NCI-H748 treated with DMSO at 0.1 percent for 48 hours (cell line): ENCODE results near the gene MLH1.

Experiments
- DNase-seq: peaks from one replicate; lab custom pipeline; 2025; lab: John Stamatoyannopoulos, UW

MLH1 gene

DNA sequence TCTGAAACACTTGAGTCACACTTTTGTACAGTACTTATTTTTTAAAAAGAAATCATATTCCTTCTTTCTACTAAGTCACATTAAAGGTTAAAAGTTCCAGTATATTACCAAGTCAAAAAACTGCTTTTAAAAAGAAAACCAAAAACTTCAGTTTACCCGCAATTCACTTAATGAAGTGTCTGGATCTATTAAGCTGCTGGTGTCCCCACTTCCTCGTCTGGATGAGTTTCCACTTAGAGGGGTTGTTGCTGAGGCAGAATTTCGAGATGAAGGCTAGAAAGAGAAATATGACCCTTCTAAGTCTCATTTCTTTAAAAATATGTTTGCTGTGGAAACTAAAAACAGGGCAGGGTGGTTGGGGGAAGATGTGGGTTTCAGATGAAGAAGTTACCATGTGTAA lies 101.3 kb downstream of the MLH1 start:
- no peak for DNase-seq

DNA sequence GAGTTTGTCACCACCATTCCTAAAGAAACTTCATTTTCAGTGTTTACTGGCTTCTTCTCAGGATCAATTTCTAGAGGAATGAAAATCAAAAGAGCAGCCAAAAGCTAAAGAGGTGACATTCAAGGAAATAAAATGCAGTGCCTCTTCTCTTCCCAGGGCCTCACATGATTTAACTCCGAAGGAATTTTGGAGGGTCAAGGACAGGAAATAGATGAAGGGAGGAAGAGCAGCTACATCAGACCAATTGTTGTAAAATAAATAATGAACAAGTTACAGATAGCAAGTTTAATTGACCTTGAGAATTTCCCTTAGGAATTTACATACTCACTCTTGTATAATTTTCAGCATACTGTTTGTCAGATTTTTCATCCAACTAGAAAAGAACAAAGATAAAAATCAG lies 103.0 kb downstream of the MLH1 start:
- no peak for DNase-seq

DNA sequence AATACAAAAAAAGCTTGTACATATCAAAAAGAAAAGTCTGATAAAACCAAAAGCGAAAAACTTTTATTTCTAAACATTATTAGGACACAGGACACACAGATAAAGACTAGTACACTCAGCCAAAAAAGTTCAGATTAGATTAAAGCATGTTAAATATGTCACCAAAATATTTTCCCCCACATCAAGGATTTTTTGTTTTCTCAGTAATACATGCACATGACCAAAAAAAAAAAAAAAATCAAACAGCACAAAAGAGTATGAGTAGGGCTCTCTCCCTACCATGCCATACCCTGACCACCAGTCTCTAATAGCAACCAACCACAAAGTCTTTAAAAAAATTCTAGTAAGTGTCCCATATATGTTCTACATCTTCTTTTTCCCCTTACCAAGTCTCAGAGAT lies 103.7 kb downstream of the MLH1 start:
- DNase-seq: no peak

DNA sequence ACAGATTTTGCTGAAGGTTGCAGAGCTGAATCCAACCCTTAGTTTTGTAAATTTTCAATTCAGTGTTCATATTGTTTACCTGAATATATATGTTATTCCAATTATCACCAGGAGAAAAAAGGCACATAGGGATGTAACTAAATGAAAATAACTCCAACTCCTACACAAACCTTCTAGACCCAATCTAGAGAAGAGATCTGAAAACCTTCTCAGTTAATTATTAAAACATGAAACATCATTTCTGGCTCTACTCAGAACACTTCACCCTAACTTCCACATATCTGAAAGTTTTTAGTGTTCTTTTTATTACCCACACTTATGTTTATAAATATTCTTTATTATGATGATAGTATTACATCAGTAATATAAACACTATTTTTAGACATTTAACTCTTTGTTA lies 104.5 kb downstream of the MLH1 start:
- no peak for DNase-seq

DNA sequence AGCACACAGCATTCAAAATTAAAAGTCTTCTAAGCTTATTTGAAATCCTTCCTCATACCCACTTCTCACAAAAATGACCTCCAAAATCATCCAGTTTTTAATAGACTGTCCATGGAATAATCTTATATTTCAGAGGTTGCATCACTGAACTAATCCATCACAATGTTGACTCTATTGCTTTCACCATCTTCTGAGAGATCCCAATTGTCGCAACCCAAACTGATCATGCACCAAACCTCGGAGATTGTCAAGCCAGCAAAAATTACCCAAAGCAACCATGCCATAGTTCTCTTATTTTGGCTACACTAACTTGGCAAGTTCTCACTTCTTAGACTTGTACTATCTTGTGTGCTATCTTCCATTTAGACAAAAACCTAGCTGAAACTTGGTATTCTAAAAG lies 105.6 kb downstream of the MLH1 start:
- DNase-seq: no peak

DNA sequence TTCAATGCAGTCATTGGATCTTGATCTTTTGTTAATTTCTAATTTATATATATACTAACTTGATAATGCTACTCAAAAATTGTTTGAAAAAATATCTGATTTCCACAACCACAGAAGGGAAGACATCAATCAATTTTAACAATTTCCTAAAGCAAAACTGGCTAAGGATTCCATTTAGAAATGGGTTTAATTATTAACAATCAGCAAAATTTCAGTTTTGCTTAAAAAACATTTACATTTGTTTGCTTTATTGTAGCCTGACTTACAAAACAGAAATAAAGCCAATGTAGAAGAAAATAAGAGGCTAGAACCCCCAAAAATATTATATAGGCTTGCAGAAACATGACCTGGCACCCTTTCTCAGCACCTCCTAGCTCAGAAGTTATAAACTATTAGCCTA lies 106.2 kb downstream of the MLH1 start:
- no peak for DNase-seq

DNA sequence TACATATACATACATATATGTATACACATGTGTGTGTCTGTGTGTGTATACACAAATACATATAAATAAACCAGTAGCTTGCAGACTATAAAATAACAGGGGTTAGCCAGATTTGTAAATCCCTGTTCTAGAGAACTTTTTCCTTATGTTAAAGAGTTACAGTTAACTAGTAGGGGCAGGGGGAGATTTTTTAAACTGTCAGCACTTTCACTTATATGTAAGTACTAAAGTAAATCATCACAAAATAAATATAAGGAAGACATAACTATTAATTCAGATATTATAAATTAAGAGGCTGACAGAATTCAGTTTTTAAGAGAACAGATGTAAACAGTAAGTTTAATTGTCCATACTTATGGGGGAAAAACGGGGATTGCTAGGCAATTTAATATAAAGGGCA lies 107.1 kb downstream of the MLH1 start:
- DNase-seq: no peak
